Hepatocyte (in vitro differentiated cells): ENCODE measurements around the gene PDLIM4.

ENCODE experiments used
- EZH2 ChIP-seq: fragments of 200-600 bp; sonication (generic); IDR thresholded peaks from 2 replicates; pipeline ENCODE4 v1.6.1; 2016; ENCODE audit warnings: antibody characterized with exemption, mild to moderate bottlenecking, borderline replicate concordance
- EZH2phosphoT487 ChIP-seq: fragments of 200-600 bp; sonication (generic); IDR thresholded peaks from one replicate; pipeline ENCODE4 v1.6.1; 2018; ENCODE audit warnings: antibody characterized with exemption, mild to moderate bottlenecking, low read depth, moderate library complexity; ENCODE audit not compliant: unreplicated experiment, severe bottlenecking
- TF ChIP-seq, protein P1 (sequence below): fragments of 200-600 bp; sonication (generic); IDR thresholded peaks from 2 replicates; pipeline ENCODE4 v1.5.1; 2016; ENCODE audit warnings: antibody characterized with exemption, mild to moderate bottlenecking; ENCODE audit not compliant: poor library complexity

DNA sequence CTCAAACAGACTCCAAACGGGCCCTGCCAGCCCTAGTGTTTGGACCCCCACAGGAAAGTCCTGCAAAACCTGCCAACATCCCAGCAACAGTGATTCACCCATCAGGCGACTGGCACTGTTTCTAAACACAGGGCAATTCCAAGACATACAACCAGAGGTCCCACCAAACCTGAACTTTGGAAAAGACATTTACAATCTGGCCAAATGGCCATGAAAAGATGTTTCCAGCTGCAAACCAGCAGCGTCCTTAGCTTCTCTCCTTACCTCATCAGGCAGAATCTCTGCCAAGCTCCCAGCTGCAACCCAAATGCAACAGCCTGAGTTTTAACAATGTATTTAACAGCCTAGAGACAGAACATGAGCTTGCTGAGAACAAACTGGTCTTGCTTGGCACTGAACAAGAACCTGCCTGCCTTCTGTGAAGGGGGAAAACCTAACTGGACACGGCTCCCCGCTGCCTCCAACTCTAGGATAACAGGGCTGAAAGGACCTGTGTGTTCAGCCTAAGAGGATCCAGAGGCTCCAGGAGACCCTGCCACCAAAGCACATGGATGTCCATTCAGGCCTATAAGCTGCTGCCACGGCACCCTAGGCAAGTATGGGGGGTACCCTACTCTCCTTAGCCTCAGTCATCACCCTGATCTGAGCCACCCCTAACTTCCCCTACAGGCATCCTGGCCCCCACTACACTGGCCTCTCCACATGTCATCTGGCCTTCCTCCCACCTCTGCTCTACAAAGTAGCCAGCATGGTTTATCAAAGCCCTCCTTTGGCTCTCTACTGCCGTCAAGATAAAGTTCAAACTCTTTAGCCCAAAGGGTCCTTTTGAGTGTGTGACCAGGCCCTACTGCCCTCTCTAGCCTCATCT, 35.5 kb upstream of the PDLIM4 start:
- TF ChIP-seq, protein P1, sequence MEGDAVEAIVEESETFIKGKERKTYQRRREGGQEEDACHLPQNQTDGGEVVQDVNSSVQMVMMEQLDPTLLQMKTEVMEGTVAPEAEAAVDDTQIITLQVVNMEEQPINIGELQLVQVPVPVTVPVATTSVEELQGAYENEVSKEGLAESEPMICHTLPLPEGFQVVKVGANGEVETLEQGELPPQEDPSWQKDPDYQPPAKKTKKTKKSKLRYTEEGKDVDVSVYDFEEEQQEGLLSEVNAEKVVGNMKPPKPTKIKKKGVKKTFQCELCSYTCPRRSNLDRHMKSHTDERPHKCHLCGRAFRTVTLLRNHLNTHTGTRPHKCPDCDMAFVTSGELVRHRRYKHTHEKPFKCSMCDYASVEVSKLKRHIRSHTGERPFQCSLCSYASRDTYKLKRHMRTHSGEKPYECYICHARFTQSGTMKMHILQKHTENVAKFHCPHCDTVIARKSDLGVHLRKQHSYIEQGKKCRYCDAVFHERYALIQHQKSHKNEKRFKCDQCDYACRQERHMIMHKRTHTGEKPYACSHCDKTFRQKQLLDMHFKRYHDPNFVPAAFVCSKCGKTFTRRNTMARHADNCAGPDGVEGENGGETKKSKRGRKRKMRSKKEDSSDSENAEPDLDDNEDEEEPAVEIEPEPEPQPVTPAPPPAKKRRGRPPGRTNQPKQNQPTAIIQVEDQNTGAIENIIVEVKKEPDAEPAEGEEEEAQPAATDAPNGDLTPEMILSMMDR: peak; percentile 19
- TF ChIP-seq EZH2: no peak
- no peak for TF ChIP-seq EZH2phosphoT487
